ENCODE measurements around the gene CBFA2T2. TPM values are rescaled to one million over a fixed set of nuclear protein-coding genes. Genes with fewer than 3 reads are reported as not detected.
"Not testable (repeated sequence)": the region's sequence is repeated elsewhere in the genome, so short reads cannot be mapped to it uniquely, and the experiment has no call there.

Gene CBFA2T2
- total RNA-seq, 1 donor from 2014 or later, result 58.1 TPM

DNA sequence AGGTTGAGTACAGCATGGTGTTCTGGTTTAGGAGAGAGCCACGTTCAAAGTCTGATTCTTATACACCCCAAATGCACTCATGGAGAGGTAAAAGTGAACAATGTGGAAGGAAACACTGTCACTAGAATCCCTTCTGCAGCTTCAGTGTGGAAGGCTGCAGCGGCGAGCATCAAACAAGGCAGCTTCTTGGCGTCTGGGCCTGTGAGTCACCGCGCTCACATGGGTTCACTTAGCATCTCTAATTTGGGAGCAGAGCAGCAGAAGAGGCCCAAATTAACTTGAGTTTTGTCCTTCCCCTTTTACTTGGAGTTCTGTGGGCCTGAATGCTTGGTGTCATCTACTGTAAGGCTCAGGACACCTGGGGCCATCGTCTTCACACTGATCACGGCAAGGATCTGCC lies 207.2 kb downstream of the CBFA2T2 start:
- no peak for DNase-seq (ENCODE audit: low spot score, unreplicated experiment)
- Mint-ChIP-seq H3K9me3 (ENCODE audit: low read depth) (peaks cover 3% of the 10 kb centered on the region), H3K27ac (no peak overlapping the region), H3K36me3 (ENCODE audit: insufficient read depth) (peaks cover 6% of the 10 kb centered on the region), H3K27me3 (no peaks in the 10 kb centered on the region), H3K4me1 (ENCODE audit: low read depth) (peaks cover 6% of the 10 kb centered on the region), H3K4me3 (ENCODE audit: low read depth) (no peak overlapping the region)
- TF ChIP-seq, protein P1, sequence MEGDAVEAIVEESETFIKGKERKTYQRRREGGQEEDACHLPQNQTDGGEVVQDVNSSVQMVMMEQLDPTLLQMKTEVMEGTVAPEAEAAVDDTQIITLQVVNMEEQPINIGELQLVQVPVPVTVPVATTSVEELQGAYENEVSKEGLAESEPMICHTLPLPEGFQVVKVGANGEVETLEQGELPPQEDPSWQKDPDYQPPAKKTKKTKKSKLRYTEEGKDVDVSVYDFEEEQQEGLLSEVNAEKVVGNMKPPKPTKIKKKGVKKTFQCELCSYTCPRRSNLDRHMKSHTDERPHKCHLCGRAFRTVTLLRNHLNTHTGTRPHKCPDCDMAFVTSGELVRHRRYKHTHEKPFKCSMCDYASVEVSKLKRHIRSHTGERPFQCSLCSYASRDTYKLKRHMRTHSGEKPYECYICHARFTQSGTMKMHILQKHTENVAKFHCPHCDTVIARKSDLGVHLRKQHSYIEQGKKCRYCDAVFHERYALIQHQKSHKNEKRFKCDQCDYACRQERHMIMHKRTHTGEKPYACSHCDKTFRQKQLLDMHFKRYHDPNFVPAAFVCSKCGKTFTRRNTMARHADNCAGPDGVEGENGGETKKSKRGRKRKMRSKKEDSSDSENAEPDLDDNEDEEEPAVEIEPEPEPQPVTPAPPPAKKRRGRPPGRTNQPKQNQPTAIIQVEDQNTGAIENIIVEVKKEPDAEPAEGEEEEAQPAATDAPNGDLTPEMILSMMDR (IDR thresholded peaks at IDR 0.05; ENCODE audit: unreplicated experiment), result no peak

DNA sequence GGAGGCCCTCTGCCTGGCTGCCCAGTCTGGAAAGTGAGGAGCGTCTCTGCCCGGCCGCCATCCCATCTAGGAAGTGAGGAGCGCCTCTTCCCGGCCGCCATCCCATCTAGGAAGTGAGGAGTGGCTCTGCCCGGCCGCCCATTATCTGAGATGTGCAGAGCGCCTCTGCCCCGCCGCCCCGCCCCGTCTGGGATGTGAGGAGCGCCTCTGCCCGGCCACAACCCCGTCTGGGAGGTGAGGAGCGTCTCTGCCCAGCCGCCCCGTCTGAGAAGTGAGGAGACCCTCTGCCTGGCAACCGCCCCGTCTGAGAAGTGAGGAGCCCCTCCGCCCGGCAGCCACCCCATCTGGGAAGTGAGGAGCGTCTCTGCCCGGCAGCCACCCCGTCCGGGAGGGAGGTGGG lies 209.1 kb downstream of the CBFA2T2 start:
- H3K36me3 Mint-ChIP-seq (ENCODE audit: insufficient read depth); H3K4me1 Mint-ChIP-seq (ENCODE audit: low read depth); H3K9me3 Mint-ChIP-seq (ENCODE audit: low read depth); H3K4me3 Mint-ChIP-seq (ENCODE audit: low read depth); H3K27ac Mint-ChIP-seq; H3K27me3 Mint-ChIP-seq; DNase-seq (ENCODE audit: low spot score, unreplicated experiment): not testable (repeated sequence)

Other genes with a start within 250 kb of the CBFA2T2 start
- not detected in 2 replicates for gene BPIFB1, start 206.9 kb upstream of the CBFA2T2 start, total RNA-seq
- 59.6 and 63.7 TPM in 2 replicates for gene CDK5RAP1, start 88.6 kb upstream of the CBFA2T2 start, total RNA-seq
- 5.8 and 6.7 TPM in 2 replicates for gene SNTA1, start 46.3 kb upstream of the CBFA2T2 start, total RNA-seq
- gene C20orf144, start 172.2 kb downstream of the CBFA2T2 start, total RNA-seq, result 0.27 TPM in 1 of 2 replicates, not detected in the other
- 0.36 and 0.38 TPM in 2 replicates for gene ACTL10, start 176.8 kb downstream of the CBFA2T2 start, total RNA-seq
- gene NECAB3, start 184.3 kb downstream of the CBFA2T2 start, total RNA-seq, result 68.3 and 74.6 TPM in 2 replicates
- gene E2F1, start 196.3 kb downstream of the CBFA2T2 start, total RNA-seq, result 26.2 and 26.5 TPM in 2 replicates
- 5.0 and 6.1 TPM in 2 replicates for gene PXMP4, start 230.2 kb downstream of the CBFA2T2 start, total RNA-seq
- 8.0 and 8.3 TPM in 2 replicates for gene ZNF341, start 241.9 kb downstream of the CBFA2T2 start, total RNA-seq